Neural progenitor cell (in vitro differentiated cells): ENCODE data around the gene STK17B. TPM values are rescaled to one million over a fixed set of nuclear protein-coding genes. Genes with fewer than 3 reads are reported as not detected.
A peak's percentile ranks its signal among the peaks of the same experiment; 100 is the strongest.

ENCODE experiments used
- DNase-seq: peaks from one replicate; pipeline ENCODE4 v3.0.0-alpha.2; 2016; ENCODE audit warnings: low spot score
- H2AFZ ChIP-seq: fragments of 200-600 bp; sonication (generic); replicated peaks from 2 replicates; pipeline ENCODE4 v1.6.1; 2016; ENCODE audit warnings: antibody characterized with exemption
- H3F3A ChIP-seq: fragments of 200-600 bp; sonication (generic); 2 replicates; pipeline ENCODE4 v1.6.1; 2016; ENCODE audit warnings: antibody characterized with exemption, low read depth
- H3K27ac ChIP-seq: fragments of 200-600 bp; sonication (generic); 2 replicates; pipeline ENCODE4 v1.5.1; 2016; ENCODE audit warnings: mild to moderate bottlenecking
- H3K27me3 ChIP-seq: fragments of 200-600 bp; sonication (generic); 2 replicates; pipeline ENCODE4 v1.6.1; 2016; ENCODE audit warnings: mild to moderate bottlenecking, moderate library complexity
- H3K36me3 ChIP-seq: fragments of 200-600 bp; sonication (generic); 2 replicates; pipeline ENCODE4 v1.5.1; 2016
- H3K4me1 ChIP-seq: fragments of 200-600 bp; sonication (generic); 2 replicates; pipeline ENCODE4 v1.6.1; 2016; ENCODE audit warnings: mixed run types
- H3K4me2 ChIP-seq: fragments of 200-600 bp; sonication (generic); 2 replicates; pipeline ENCODE4 v1.6.1; 2016
- H3K4me3 ChIP-seq: fragments of 200-600 bp; sonication (generic); 2 replicates; pipeline ENCODE4 v1.5.1; 2016
- H3K79me2 ChIP-seq: fragments of 200-600 bp; sonication (generic); 2 replicates; pipeline ENCODE4 v1.6.1; 2016; ENCODE audit warnings: low read depth
- H3K9ac ChIP-seq: fragments of 200-600 bp; sonication (generic); 2 replicates; pipeline ENCODE4 v1.6.1; 2016
- H3K9me3 ChIP-seq: fragments of 200-600 bp; sonication (generic); 2 replicates; pipeline ENCODE4 v1.5.1; 2016; ENCODE audit warnings: low read depth
- H4K20me1 ChIP-seq: fragments of 200-600 bp; sonication (generic); 2 replicates; pipeline ENCODE4 v1.6.1; 2016; ENCODE audit warnings: low read depth
- H3K27ac Mint-ChIP-seq: 3 replicates; pipeline ENCODE4 v1.8.0; 2021; ENCODE audit warnings: mixed read lengths
- H3K27me3 Mint-ChIP-seq: 2 replicates; pipeline ENCODE4 v1.8.0; 2022; ENCODE audit warnings: low read depth, mild to moderate bottlenecking, inconsistent platforms, moderate library complexity, mixed read lengths; ENCODE audit not compliant: insufficient read depth
- H3K36me3 Mint-ChIP-seq: 3 replicates; pipeline ENCODE4 v1.8.0; 2021; ENCODE audit warnings: mixed read lengths
- H3K4me1 Mint-ChIP-seq: 3 replicates; pipeline ENCODE4 v1.8.0; 2021; ENCODE audit warnings: mixed read lengths
- H3K4me3 Mint-ChIP-seq: 3 replicates; pipeline ENCODE4 v1.8.0; 2021; ENCODE audit warnings: mild to moderate bottlenecking, moderate library complexity, mixed read lengths
- H3K9me3 Mint-ChIP-seq: 3 replicates; pipeline ENCODE4 v1.8.0; 2020; ENCODE audit warnings: mixed read lengths
- CTCF ChIP-seq: fragments of 200-600 bp; sonication (generic); IDR thresholded peaks from 2 replicates; pipeline ENCODE4 v1.5.1; 2017; ENCODE audit warnings: antibody characterized with exemption, mild to moderate bottlenecking
- EZH2 ChIP-seq: fragments of 200-600 bp; sonication (generic); IDR thresholded peaks from 2 replicates; pipeline ENCODE4 v1.6.1; 2017; ENCODE audit warnings: antibody characterized with exemption, mild to moderate bottlenecking, moderate library complexity
- EZH2phosphoT487 ChIP-seq: fragments of 200-600 bp; sonication (generic); IDR thresholded peaks from 2 replicates; pipeline ENCODE4 v1.6.1; 2017; ENCODE audit warnings: antibody characterized with exemption
- total RNA-seq: library from RNA; depleted of rRNA; stranded (reverse); fragments of >200 nt; gene quantifications from 2 replicates; pipeline ENCODE4 v1.2.3, GENCODE V29; 2015; ENCODE audit warnings: low replicate concordance

The STK17B gene
- total RNA-seq, 1 donor from 2014 or later = 35.4 TPM

DNA sequence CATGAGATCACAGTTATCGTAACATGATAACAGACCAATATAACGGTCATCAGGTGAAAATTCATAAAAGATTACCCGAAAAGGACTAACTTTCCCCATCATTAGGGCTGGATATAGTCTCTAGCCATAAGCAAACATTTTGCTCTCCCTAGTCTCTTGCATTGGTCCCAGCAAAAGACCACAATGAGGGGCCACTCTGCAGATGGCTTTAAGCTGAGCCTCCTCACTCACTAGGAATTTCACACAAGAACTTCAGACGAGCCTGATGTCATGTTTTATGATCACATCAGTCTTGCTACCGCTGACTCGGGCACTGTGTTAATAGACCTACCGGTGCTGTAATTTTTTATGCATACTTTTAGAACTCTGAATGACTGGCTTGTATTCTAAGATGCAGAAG, 35.2 kb downstream of the STK17B start:
- Histone ChIP-seq H3K9ac (no peak overlapping the region), H3K27me3 (no peaks in the 10 kb centered on the region), H3K4me3 (no peak overlapping the region), H4K20me1 (no peaks in the 10 kb centered on the region), H3K9me3 (no peaks in the 10 kb centered on the region), H3K4me1 (no peaks in the 10 kb centered on the region), H3K79me2 (no peaks in the 10 kb centered on the region), H2AFZ (no peak overlapping the region), H3F3A (no peaks in the 10 kb centered on the region), H3K36me3 (no peaks in the 10 kb centered on the region), H3K27ac (no peak overlapping the region), H3K4me2 (no peak overlapping the region)
- H3K36me3 Mint-ChIP-seq = peaks cover 51% of the 10 kb centered on the region
- peaks cover 30% of the 10 kb centered on the region for H3K9me3 Mint-ChIP-seq
- TF ChIP-seq EZH2phosphoT487 = no peak
- no peak for TF ChIP-seq CTCF
- H3K4me1 Mint-ChIP-seq = no peaks in the 10 kb centered on the region
- no peak overlapping the region for H3K4me3 Mint-ChIP-seq
- no peak overlapping the region for H3K27ac Mint-ChIP-seq
- no peak for DNase-seq
- H3K27me3 Mint-ChIP-seq = peaks cover 2% of the 10 kb centered on the region

DNA sequence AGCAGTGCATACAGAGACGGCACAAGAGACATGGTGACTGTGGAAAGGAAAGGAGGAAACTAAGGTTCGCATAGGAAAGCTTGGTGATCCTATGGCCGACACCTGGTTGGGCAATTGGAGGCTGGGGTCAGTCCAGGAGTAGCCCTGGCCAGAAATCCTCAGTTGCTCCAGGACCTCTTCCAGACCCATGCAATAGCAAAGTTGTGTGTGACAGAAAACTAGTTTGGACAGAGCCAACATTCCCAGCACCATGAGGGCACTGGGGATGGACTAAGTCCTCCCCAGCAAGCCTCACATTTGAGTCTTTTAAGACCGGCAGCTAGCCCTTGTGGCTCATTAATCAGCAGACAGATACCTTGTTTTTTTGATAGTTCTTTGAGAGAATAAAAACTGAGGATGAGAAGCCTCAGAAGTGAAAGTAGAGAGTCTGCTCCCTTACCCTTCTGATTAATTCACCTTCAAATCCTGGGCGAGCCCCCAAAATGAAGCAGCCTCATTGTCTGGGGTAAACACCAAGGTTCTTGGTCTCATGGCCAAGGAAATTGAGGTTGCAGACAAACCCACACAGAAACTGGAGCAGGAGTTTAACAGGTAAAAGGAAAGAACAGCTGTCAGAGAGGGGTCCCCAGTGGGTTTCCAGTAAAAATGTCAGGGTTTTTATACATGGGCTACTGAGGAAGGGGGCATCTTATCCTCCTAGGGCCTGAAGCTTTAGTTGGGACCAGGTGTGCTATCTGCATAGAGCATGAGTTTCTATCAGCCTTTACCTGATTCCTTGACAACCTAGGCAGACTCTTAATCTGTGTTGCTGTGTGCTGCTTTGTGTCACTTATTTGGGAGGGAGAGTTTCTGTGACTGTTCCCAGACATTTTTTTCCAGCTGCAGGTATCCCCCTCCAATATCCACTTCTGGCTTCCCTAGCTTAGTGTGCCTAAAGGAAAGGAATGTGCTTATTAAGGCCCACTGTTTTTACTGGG, 39.1 kb downstream of the STK17B start:
- Mint-ChIP-seq H3K4me3 (no peak overlapping the region), H3K4me1 (no peaks in the 10 kb centered on the region), H3K27me3 (peaks cover 6% of the 10 kb centered on the region), H3K36me3 (peaks cover 39% of the 10 kb centered on the region), H3K9me3 (peaks cover 57% of the 10 kb centered on the region), H3K27ac (no peak overlapping the region)
- Histone ChIP-seq H4K20me1 (no peaks in the 10 kb centered on the region), H3K9ac (no peak overlapping the region), H3K36me3 (no peaks in the 10 kb centered on the region), H3K27me3 (no peaks in the 10 kb centered on the region), H3K4me1 (no peaks in the 10 kb centered on the region), H2AFZ (no peak overlapping the region), H3K4me2 (no peak overlapping the region), H3K27ac (no peak overlapping the region), H3K79me2 (no peaks in the 10 kb centered on the region), H3K4me3 (no peak overlapping the region), H3F3A (no peaks in the 10 kb centered on the region), H3K9me3 (no peaks in the 10 kb centered on the region)
- peak; percentile 11 for DNase-seq
- no peak for TF ChIP-seq CTCF
- TF ChIP-seq EZH2phosphoT487 = no peak
- TF ChIP-seq EZH2 = no peak

DNA sequence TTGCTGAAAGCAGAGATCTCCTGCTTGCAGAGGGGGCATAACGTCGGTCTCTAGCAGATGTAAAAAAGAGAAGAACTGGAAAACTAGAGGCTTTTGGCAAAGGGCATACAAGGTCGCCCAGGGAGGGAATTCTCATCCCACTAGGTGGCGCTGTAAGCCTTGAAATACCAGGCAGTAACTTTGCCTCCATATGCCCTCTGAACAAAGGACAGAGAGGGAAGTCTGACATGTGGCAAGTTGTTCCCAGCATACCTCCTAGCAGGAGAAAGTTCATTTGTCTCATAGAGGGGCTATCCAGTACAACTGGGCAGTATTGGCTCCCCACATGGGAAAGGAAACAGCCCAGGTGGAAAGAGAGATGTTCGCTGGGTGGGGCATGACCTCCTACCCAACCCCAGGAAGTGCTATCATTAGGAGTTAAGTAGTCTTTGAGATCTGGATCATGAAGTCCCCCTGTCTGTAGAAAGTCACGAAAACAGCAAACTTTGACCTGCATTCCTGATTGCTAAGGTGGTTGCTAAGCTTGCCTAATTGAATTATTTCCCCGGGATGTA, 39.9 kb downstream of the STK17B start:
- Histone ChIP-seq H3K4me2 (no peak overlapping the region), H3K4me1 (no peaks in the 10 kb centered on the region), H3F3A (no peaks in the 10 kb centered on the region), H3K27me3 (no peaks in the 10 kb centered on the region), H3K9ac (no peak overlapping the region), H2AFZ (no peak overlapping the region), H3K27ac (no peak overlapping the region), H4K20me1 (no peaks in the 10 kb centered on the region), H3K9me3 (peaks cover 5% of the 10 kb centered on the region), H3K79me2 (no peaks in the 10 kb centered on the region), H3K4me3 (no peak overlapping the region), H3K36me3 (peaks cover 5% of the 10 kb centered on the region)
- DNase-seq = peak; percentile 24
- no peak overlapping the region for H3K27ac Mint-ChIP-seq
- peaks cover 33% of the 10 kb centered on the region for H3K36me3 Mint-ChIP-seq
- peaks cover 59% of the 10 kb centered on the region for H3K9me3 Mint-ChIP-seq
- peaks cover 4% of the 10 kb centered on the region for H3K27me3 Mint-ChIP-seq
- TF ChIP-seq EZH2phosphoT487 (no peak), CTCF (peak; percentile 47)
- no peak overlapping the region for H3K4me3 Mint-ChIP-seq
- H3K4me1 Mint-ChIP-seq = no peaks in the 10 kb centered on the region
